Measurements from ENCODE around the gene AFDN.

DNA sequence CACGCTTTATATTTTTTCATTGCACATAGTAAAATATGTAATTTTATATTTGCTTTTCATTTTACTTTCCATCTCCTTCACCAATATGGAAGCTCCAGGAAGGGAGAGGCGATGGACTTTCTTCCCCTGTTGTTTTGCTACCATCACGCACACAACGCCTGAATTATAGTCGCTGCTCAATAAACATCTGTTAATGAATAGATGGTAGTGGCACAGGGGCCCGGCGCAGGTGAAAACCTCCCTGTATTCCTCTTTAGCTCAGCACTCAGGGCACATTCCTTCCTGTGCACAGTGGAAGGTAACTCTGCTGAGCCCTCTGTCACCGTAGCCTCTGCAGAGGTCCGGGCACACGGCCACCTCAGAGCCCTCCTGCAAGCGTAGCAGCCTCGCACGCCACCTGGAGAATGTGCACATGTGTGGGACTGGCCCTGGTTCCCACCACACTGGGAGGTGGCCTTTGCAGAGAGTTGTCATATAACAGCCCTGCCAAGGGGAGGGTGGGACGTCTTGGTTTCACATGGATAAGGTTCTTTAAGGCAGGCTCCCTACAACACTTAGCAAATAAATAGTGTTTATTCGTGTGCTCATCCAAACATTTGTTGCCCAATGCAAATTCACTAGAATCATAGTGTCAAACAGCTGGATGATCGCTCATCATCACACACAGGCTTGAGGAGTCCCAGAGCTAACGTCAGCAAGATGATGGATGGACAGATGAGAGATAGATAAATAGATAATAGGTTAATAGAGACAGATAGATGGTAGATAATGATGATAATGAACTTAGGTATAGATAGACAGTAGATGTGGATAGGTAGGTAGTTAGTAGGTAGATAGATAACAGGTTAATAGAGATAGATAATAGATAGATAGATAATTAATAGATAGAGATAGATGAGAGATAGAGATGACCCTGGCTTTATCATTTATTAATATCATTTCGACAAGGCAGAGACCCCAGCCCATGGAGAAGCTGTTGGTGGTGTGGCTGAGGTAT is 32.3 kb upstream of the AFDN start:
- TF ChIP-seq, protein P1, sequence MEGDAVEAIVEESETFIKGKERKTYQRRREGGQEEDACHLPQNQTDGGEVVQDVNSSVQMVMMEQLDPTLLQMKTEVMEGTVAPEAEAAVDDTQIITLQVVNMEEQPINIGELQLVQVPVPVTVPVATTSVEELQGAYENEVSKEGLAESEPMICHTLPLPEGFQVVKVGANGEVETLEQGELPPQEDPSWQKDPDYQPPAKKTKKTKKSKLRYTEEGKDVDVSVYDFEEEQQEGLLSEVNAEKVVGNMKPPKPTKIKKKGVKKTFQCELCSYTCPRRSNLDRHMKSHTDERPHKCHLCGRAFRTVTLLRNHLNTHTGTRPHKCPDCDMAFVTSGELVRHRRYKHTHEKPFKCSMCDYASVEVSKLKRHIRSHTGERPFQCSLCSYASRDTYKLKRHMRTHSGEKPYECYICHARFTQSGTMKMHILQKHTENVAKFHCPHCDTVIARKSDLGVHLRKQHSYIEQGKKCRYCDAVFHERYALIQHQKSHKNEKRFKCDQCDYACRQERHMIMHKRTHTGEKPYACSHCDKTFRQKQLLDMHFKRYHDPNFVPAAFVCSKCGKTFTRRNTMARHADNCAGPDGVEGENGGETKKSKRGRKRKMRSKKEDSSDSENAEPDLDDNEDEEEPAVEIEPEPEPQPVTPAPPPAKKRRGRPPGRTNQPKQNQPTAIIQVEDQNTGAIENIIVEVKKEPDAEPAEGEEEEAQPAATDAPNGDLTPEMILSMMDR (IDR thresholded peaks at IDR 0.05): no peak
- TF ChIP-seq POLR2A (IDR thresholded peaks at IDR 0.05) (no peak), EP300 (IDR thresholded peaks at IDR 0.05) (no peak)
